SK-N-SH (cell line): Measurements from ENCODE around the gene VWA3A. TPM values are rescaled to one million over a fixed set of nuclear protein-coding genes. Genes with fewer than 3 reads are reported as not detected.

Experiments used
- CTCF ChIA-PET: fragments of 300-600, 350-600 bp; formaldehyde crosslinking; extraction: SDS; loops from one replicate; lab custom pipeline; 2021; lab: Yijun Ruan, JAX
- POLR2A ChIA-PET: fragments of 350-600 bp; sonication (Branson Sonifier 250); formaldehyde crosslinking; extraction: SDS; loops from one replicate; lab custom pipeline; 2020; ENCODE audit warnings: antibody characterized with exemption, inconsistent platforms; lab: Yijun Ruan, JAX
- DNase-seq: peaks from one replicate; pipeline ENCODE4 v3.0.0; 2012
- H2AFZ ChIP-seq: fragments of 200-600 bp; sonication (generic); 2 replicates; pipeline ENCODE4 v1.8.1; 2016; ENCODE audit warnings: antibody characterized with exemption, mild to moderate bottlenecking, low read depth
- H3F3A ChIP-seq: fragments of 200-600 bp; sonication (generic); replicated peaks from 2 replicates; pipeline ENCODE3; 2016; ENCODE audit warnings: antibody characterized with exemption, mild to moderate bottlenecking; ENCODE audit not compliant: insufficient read depth
- H3K27ac ChIP-seq, 2 experiments: fragments of 200-500 bp in 1 of 2; fragments of 200-600 bp in 1 of 2; sonication (Bioruptor generic) in 1 of 2; sonication (generic), shearing (Covaris generic) in 1 of 2; 2 replicates each; pipeline versions ENCODE4 v1.5.1 to v1.6.1; 2014 to 2016; ENCODE audit warnings: low read depth in 2 of 2, inconsistent platforms in 1 of 2, low read length in 1 of 2, mild to moderate bottlenecking in 1 of 2, mixed read lengths in 1 of 2
- H3K27me3 ChIP-seq: fragments of 200-600 bp; sonication (generic), shearing (Covaris generic); 2 replicates; pipeline ENCODE4 v1.6.1; 2016; ENCODE audit warnings: mixed run types; ENCODE audit not compliant: insufficient read depth
- H3K36me3 ChIP-seq, 2 experiments: fragments of 200-500 bp in 1 of 2; fragments of 200-600 bp in 1 of 2; sonication (Bioruptor generic) in 1 of 2; sonication (generic) in 1 of 2; replicated peaks in 1 of 2; 2 replicates each; pipeline versions ENCODE3 to v1.5.1; 2014 to 2016; ENCODE audit warnings: low read length in 1 of 2, mild to moderate bottlenecking in 1 of 2; ENCODE audit not compliant: insufficient read depth in 2 of 2, control insufficient read depth in 1 of 2
- H3K4me1 ChIP-seq, 2 experiments: fragments of 200-500 bp in 1 of 2; fragments of 200-600 bp in 1 of 2; sonication (Bioruptor generic) in 1 of 2; sonication (generic), shearing (Covaris generic) in 1 of 2; 2 replicates each; pipeline versions ENCODE4 v1.5.1 to v1.6.1; 2014 to 2016; ENCODE audit warnings: low read depth in 1 of 2, low read length in 1 of 2, mixed run types in 1 of 2; ENCODE audit not compliant: insufficient read depth in 2 of 2, control insufficient read depth in 1 of 2
- H3K4me2 ChIP-seq: fragments of 200-600 bp; sonication (generic), shearing (Covaris generic); 2 replicates; pipeline ENCODE4 v1.6.1; 2017; ENCODE audit warnings: mixed run types
- H3K4me3 ChIP-seq, 2 experiments: fragments of 200-500 bp in 1 of 2; fragments of 200-600 bp in 1 of 2; sonication (Bioruptor generic) in 1 of 2; sonication (generic), shearing (Covaris generic) in 1 of 2; 2 replicates each; pipeline versions ENCODE4 v1.5.1 to v1.8.1; 2014 to 2016; ENCODE audit warnings: low read depth in 2 of 2, inconsistent platforms in 1 of 2, low read length in 1 of 2, mild to moderate bottlenecking in 1 of 2, mixed read lengths in 1 of 2, moderate library complexity in 1 of 2
- H3K79me2 ChIP-seq: fragments of 200-600 bp; sonication (generic); 2 replicates; pipeline ENCODE4 v1.8.1; 2017; ENCODE audit warnings: mild to moderate bottlenecking; ENCODE audit not compliant: insufficient read depth
- H3K9ac ChIP-seq: fragments of 200-600 bp; sonication (generic); 2 replicates; pipeline ENCODE4 v1.6.1; 2017; ENCODE audit warnings: mixed run types
- H3K9me2 ChIP-seq: fragments of 200-600 bp; sonication (generic); 2 replicates; pipeline ENCODE4 v1.6.1; 2017; ENCODE audit warnings: mixed run types
- H3K9me3 ChIP-seq: fragments of 200-600 bp; sonication (generic); 2 replicates; pipeline ENCODE4 v1.6.1; 2017; ENCODE audit warnings: mixed run types, mild to moderate bottlenecking, moderate library complexity
- H4K20me1 ChIP-seq: fragments of 200-600 bp; sonication (generic); 2 replicates; pipeline ENCODE4 v1.6.1; 2017; ENCODE audit warnings: mild to moderate bottlenecking, mixed run types; ENCODE audit not compliant: insufficient read depth
- EP300 ChIP-seq, 2 experiments: IDR thresholded peaks; 2 replicates each; pipeline versions ENCODE4 v1.4.0 to v1.6.1; 2012; ENCODE audit warnings: borderline replicate concordance in 1 of 2, low read depth in 1 of 2, low read length in 1 of 2
- EZH2phosphoT487 ChIP-seq: fragments of 200-600 bp; sonication (generic); IDR thresholded peaks from 2 replicates; pipeline ENCODE4 v1.6.1; 2017; ENCODE audit warnings: low read depth, mixed run types, mild to moderate bottlenecking, antibody characterized with exemption, moderate library complexity, borderline replicate concordance
- FOSL2 ChIP-seq: IDR thresholded peaks from 2 replicates; pipeline ENCODE4 v1.4.0; 2012; ENCODE audit warnings: low read depth, mild to moderate bottlenecking, moderate library complexity, borderline replicate concordance
- FOXJ3 ChIP-seq: sonication (generic); formaldehyde crosslinking; IDR thresholded peaks from 2 replicates; pipeline ENCODE4 v1.5.1; 2020; ENCODE audit warnings: mild to moderate bottlenecking, missing genetic modification reagents
- GATA2 ChIP-seq: sonication (generic); formaldehyde crosslinking; IDR thresholded peaks from 2 replicates; pipeline ENCODE4 v1.5.0; 2020; ENCODE audit warnings: mild to moderate bottlenecking, missing genetic modification reagents
- JUND ChIP-seq: IDR thresholded peaks from 2 replicates; pipeline ENCODE4 v1.4.0; 2012
- MXI1 ChIP-seq: IDR thresholded peaks from 2 replicates; pipeline ENCODE4 v1.6.1; 2012; ENCODE audit warnings: mild to moderate bottlenecking, low read depth, low read length, improper control_type of control experiment
- NFIC ChIP-seq: IDR thresholded peaks from 2 replicates; pipeline ENCODE4 v1.4.0; 2012; ENCODE audit warnings: borderline replicate concordance
- POLR2AphosphoS5 ChIP-seq: IDR thresholded peaks from 2 replicates; pipeline ENCODE4 v1.6.1; 2012; ENCODE audit warnings: low read depth, low read length
- RAD21 ChIP-seq: IDR thresholded peaks from 2 replicates; pipeline ENCODE4 v1.6.1; 2012; ENCODE audit warnings: mild to moderate bottlenecking, low read length
- RCOR1 ChIP-seq: fragments of 150-350 bp; IDR thresholded peaks from 2 replicates; pipeline ENCODE4 v1.6.1; 2017; ENCODE audit warnings: antibody characterized with exemption, low read length
- RFX5 ChIP-seq: IDR thresholded peaks from 2 replicates; pipeline ENCODE4 v1.6.1; 2012; ENCODE audit warnings: mild to moderate bottlenecking, improper control_type of control experiment, low read length
- SIN3A ChIP-seq: IDR thresholded peaks from 2 replicates; pipeline ENCODE4 v1.6.1; 2012; ENCODE audit warnings: low read depth, mild to moderate bottlenecking, low read length, moderate library complexity, borderline replicate concordance
- TAF1 ChIP-seq: IDR thresholded peaks from 2 replicates; pipeline ENCODE4 v1.6.1; 2012; ENCODE audit warnings: low read depth, mild to moderate bottlenecking, low read length, moderate library complexity, borderline replicate concordance
- TCF12 ChIP-seq: IDR thresholded peaks from 2 replicates; pipeline ENCODE4 v1.4.0; 2012
- TEAD4 ChIP-seq: IDR thresholded peaks from 2 replicates; pipeline ENCODE4 v1.4.0; 2012; ENCODE audit warnings: mild to moderate bottlenecking, borderline replicate concordance; ENCODE audit not compliant: insufficient read depth
- YY1 ChIP-seq: IDR thresholded peaks from 2 replicates; pipeline ENCODE4 v1.4.0; 2012; ENCODE audit warnings: low read depth, mild to moderate bottlenecking
- WGBS: methylation state at CpG from one replicate; pipeline ENCODE4 v1.1.6; 2017; ENCODE audit warnings: low lambda C conversion rate; 5-methylcytosine and 5-hydroxymethylcytosine counted together
- polyA plus RNA-seq, 3 experiments: library from polyadenylated mRNA; depleted of rRNA; stranded (reverse); fragments of >200 nt; gene quantifications; 2 replicates each; pipeline ENCODE4 v1.2.3, GENCODE V29; 2012
- TF ChIP-seq, protein P1 (sequence below): IDR thresholded peaks from 2 replicates; pipeline ENCODE4 v1.4.0; 2012; ENCODE audit warnings: low read depth, borderline replicate concordance
- TF ChIP-seq, protein P2 (sequence below): IDR thresholded peaks from 2 replicates; pipeline ENCODE4 v1.4.0; 2012; ENCODE audit warnings: low read depth, borderline replicate concordance

The VWA3A gene
- polyA plus RNA-seq, 1 of the 3 experiments (the other 2 are of a cell fraction) = not detected

DNA sequence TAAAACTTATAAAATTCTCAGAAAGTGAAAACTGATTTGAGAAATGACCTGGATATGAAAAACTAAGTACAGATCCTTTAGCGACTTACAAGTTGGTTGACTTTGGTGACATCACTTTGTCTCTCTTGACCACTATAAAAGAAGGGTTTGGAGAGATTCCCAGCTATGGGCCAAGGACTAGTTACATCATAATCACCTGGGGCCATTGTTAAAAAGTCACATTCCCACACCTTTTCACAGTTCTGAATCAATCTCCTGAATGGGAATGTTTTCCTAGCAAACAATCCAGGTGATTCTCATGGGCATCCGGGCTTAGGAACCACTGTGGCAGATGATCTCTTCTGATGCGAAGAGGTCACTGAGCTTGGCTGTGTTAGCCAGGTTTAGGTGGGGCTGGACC lies 620 bp upstream of the VWA3A start:
- Histone ChIP-seq H4K20me1 (no peaks in the 10 kb centered on the region), H3K27ac (no peak overlapping the region), H3K4me2 (no peak overlapping the region), H3K9me3 (no peaks in the 10 kb centered on the region), H3F3A (no peaks in the 10 kb centered on the region), H3K9me2 (no peaks in the 10 kb centered on the region), H3K4me1 (no peaks in the 10 kb centered on the region; a peak in 1 of 4 replicates), H2AFZ (no peak overlapping the region), H3K9ac (no peak overlapping the region), H3K36me3 (peaks cover 0 to 5% of the 10 kb centered on the region in 2 experiments), H3K4me3 (no peak overlapping the region), H3K79me2 (no peaks in the 10 kb centered on the region), H3K27me3 (no peaks in the 10 kb centered on the region; the same call in 1 of the 2 replicates)
- CTCF ChIA-PET = interaction anchor here (1.2 to 9.3 kb wide), 2 partner anchors 13 to 91 kb away, joined by 4 to 87 read pairs; partner anchors contain the start of gene PDZD9
- WGBS = 70% methylated on average over 3 of the region's 3 CpGs
- POLR2A ChIA-PET = no interaction called here
- no peak for TF ChIP-seq TEAD4
- no peak for TF ChIP-seq GATA2 (CRISPR knock-in tag)
- TF ChIP-seq EZH2phosphoT487 = no peak
- TF ChIP-seq SIN3A = no peak
- TF ChIP-seq, protein P1, sequence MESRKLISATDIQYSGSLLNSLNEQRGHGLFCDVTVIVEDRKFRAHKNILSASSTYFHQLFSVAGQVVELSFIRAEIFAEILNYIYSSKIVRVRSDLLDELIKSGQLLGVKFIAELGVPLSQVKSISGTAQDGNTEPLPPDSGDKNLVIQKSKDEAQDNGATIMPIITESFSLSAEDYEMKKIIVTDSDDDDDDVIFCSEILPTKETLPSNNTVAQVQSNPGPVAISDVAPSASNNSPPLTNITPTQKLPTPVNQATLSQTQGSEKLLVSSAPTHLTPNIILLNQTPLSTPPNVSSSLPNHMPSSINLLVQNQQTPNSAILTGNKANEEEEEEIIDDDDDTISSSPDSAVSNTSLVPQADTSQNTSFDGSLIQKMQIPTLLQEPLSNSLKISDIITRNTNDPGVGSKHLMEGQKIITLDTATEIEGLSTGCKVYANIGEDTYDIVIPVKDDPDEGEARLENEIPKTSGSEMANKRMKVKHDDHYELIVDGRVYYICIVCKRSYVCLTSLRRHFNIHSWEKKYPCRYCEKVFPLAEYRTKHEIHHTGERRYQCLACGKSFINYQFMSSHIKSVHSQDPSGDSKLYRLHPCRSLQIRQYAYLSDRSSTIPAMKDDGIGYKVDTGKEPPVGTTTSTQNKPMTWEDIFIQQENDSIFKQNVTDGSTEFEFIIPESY = no peak
- no peak for TF ChIP-seq MXI1
- TF ChIP-seq RAD21 = no peak
- no peak for TF ChIP-seq NFIC
- TF ChIP-seq TCF12 = no peak
- TF ChIP-seq POLR2AphosphoS5 = no peak
- no peak for TF ChIP-seq FOXJ3 (CRISPR knock-in tag)
- no peak for TF ChIP-seq YY1
- TF ChIP-seq FOSL2 = no peak
- TF ChIP-seq RFX5 = no peak
- no peak for TF ChIP-seq EP300 (IDR thresholded peaks at IDR 0.05; ENCODE audit: borderline replicate concordance in 1 of 2, low read depth in 1 of 2, low read length in 1 of 2)
- TF ChIP-seq, protein P2, sequence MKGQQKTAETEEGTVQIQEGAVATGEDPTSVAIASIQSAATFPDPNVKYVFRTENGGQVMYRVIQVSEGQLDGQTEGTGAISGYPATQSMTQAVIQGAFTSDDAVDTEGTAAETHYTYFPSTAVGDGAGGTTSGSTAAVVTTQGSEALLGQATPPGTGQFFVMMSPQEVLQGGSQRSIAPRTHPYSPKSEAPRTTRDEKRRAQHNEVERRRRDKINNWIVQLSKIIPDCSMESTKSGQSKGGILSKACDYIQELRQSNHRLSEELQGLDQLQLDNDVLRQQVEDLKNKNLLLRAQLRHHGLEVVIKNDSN = no peak
- no peak for TF ChIP-seq JUND
- no peak for TF ChIP-seq TAF1
- no peak for TF ChIP-seq RCOR1
- DNase-seq = no peak
